SH-SY5Y (cell line): ENCODE measurements around the gene DBN1.

Experiments
- GATA2 ChIP-seq: IDR thresholded peaks from 2 replicates; pipeline ENCODE4 v1.6.1; 2011; ENCODE audit warnings: mild to moderate bottlenecking, low read depth, low read length
- GATA3 ChIP-seq: IDR thresholded peaks from 2 replicates; pipeline ENCODE4 v1.6.1; 2011; ENCODE audit warnings: low read depth, mild to moderate bottlenecking, low read length, moderate library complexity

GRCh38 chr5:177512736-177513380 lies 39.4 kb upstream of the DBN1 start:
- no peak for TF ChIP-seq GATA2
- no peak for TF ChIP-seq GATA3
